Astrocyte of the hippocampus (primary cell): ENCODE data around the gene MYO10.
A peak's percentile ranks its signal among the peaks of the same experiment; 100 is the strongest.
"Not testable (repeated sequence)": the region's sequence is repeated elsewhere in the genome, so short reads cannot be mapped to it uniquely, and the experiment has no call there.

ENCODE experiments used
- DNase-seq: peaks from one replicate; pipeline ENCODE4 v3.0.0; 2011; ENCODE audit warnings: low read depth, low spot score

Gene MYO10

DNA sequence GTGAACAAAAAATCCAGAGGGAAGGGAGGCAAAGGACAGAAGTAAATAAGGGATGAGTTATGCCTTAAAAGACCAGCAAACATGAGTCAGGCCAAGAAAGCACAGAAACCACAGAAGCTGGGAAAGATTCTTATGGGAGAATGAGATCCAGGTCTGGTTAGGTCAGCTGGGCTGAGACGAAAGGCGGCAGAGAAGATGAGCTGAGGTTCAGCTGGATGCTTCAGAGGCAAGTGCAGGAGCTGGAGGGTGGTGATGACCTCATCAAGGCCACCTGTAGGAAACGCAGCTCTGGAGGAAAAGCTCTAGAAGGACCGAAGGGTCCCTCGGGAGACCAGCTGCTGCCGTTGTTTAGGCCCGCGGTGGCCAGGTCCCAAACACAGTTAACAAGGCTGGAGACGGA, 152.0 kb downstream of the MYO10 start:
- peak; percentile 75 for DNase-seq

DNA sequence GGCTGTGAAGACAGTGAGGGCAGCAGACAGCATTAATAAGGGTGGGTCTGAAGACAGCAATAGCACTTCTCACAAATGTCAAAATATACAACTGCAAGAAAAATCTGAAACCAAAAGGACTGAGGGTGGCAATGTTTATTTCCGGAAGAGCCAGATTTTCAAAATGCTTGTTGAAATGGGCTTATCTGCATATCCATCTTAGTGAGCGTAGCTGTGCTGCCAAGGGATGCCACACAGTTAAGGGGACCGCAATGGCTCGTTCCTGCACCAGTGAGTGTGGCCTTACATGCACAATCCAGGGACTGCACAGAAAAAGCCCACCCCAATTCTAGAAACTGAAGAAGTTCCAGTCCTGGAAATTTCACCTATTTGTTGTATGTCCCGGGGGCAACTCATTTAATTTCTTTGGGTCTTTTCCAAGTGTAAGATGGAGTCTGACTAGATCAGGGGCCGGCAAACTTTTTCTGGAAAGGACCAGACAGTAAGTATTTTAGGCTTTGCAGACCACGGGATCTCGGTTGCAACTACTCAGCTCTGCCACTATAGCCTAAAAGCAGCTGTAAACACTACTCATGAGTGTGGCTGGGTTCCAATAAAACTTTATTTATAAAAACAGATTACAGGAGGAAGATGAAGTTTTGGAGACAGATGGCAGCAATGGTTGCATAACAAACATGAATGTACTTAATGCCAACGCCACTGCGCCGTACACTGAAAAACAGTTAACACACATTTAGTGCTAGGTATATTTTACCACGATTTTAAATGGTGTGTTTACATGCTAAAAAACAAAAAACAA, 154.1 kb downstream of the MYO10 start:
- DNase-seq: no peak

DNA sequence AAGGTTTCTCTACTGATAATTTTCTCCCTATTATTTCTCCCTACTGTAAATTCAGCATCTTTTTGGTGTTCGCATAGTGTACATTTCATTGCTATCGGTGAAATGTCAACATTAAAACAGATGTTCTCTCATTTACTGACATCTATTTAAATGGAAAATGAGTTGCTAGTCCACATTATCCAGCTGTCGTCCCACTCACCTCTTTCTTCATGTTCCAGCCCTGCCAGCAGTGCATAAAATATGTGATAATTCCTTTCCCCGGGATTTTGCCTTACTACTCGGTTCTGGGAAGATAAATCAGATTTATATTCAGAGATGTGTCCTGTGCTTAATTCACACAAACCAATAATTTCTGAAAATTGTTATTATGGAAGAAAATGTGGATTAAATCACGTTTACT, 155.8 kb downstream of the MYO10 start:
- no peak for DNase-seq

- DNase-seq: no peak
Measured at GRCh38 chr5:16777432-16777831, 158.7 kb downstream of the MYO10 start.

- DNase-seq: peak; percentile 36
Measured at GRCh38 chr5:16776611-16777251, 159.4 kb downstream of the MYO10 start.

DNA sequence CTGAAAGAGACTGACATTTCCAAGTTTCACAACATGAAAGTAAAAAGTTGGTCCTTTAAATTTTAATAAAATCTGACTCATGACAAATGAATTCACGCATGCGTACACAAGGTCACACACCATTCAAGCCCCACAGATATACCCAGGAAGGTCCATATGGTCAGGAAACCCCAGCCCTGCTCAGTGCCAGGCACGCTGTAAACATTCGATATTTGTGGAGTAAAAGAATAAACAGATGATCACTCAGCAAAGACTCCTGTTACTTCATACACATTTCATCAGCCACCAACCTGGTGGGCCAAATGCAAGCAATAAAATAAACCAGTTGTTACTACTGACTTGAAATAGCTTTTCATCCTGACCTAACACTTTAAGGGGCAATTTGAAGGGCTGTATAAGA, 161.3 kb downstream of the MYO10 start:
- no peak for DNase-seq

GRCh38 chr5:16773991-16774390, 162.1 kb downstream of the MYO10 start:
- peak; percentile 26 for DNase-seq

- DNase-seq: no peak
Measured at GRCh38 chr5:16772556-16772955, 163.5 kb downstream of the MYO10 start.

- DNase-seq: no peak
Measured at GRCh38 chr5:16768184-16768583, 167.9 kb downstream of the MYO10 start.

DNA sequence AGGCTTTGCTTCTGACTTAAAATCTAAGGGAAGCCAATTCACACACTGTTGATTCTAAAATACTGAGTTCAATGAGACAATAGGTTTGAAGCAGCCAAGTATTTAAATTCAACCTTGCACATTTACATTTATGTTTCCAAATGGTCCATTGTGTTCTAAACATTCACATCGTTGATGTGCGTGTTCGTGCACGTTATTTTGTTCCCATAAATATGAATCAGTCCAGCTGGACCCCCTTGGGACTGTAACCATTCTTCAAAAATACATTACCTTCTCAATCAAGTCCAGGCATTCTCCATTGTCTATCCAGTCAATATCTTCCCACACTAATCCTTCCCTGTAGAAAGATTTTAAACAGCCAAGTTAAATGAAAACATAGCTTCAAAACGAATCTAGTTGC, 172.9 kb downstream of the MYO10 start:
- DNase-seq: no peak

DNA sequence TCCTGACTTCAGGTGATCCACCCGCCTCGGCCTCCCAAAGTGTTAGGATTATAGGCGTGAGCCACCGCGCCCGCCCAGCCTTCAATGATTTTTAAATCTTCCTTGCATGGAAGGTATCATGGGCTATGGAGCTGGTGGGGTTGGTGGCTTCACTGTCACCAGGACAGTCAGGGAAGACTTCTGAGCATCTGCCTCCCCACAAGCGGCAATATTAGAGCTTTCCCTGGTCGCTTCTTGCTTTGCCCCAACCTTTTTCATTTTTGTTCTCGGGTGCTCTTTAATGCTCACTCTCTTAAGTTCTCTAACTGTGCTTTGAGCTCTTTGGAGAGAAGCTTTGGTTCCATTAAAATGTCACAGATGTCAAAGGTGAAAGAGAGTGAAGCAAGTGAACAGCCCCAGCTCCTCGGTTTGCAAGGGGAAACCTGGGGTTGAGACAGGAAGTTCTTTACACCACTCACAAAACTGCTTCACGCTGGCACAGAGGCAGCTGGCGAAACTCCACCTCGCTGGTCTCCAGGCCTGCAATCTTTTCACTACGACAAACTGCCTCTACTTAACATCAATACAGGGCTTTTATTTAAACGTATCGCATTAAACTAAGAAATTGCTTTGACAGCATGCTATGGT, 176.8 kb downstream of the MYO10 start:
- peak; percentile 63 for DNase-seq

DNA sequence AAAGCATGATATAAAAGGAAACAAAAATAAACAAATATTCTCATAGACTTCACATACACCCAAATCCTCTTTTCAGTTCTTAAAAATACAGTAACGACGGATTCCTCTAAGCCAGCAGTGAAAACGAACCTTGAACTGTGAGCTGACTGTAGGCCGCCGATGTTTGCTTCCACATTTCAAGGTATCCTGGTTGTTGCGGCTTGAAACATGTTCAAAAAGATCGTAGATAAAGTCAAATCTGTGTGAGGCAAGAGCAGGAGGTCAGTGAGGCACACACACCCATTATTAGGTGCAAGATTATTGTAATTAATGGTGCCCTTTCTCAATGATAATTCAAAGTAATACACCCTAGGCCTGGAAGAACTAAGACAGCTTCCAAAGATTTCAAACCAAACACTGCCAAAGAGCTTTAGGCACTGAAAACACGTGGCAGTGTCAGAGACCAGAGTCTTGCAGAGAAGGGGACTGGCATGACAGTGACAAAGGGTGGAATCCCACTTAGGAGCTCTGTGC, 178.0 kb downstream of the MYO10 start:
- DNase-seq: no peak

- not testable (repeated sequence) for DNase-seq
Measured at GRCh38 chr5:16757577-16757976, 178.5 kb downstream of the MYO10 start.

- no peak for DNase-seq
Measured at GRCh38 chr5:16757146-16757545, 178.9 kb downstream of the MYO10 start.

DNA sequence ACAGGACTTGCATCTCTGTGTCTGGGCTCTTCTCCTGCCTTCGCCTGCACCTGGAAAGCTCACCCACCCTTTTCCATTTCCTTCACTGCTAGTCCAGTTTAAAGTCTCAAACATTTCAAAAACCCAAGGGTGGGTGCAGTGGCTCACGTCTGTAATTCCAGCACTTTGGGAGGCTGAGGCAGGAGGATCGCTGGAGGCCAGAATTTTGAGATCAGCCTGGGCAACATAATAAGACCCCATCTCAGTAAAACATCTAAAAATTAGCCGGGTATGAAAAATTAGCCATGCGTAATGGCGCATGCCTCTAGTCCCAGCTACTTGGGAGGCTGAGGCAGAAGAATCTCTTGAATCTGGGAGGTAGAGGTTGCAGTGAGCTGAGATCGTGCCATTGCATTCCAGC, 179.4 kb downstream of the MYO10 start:
- DNase-seq: no peak

DNA sequence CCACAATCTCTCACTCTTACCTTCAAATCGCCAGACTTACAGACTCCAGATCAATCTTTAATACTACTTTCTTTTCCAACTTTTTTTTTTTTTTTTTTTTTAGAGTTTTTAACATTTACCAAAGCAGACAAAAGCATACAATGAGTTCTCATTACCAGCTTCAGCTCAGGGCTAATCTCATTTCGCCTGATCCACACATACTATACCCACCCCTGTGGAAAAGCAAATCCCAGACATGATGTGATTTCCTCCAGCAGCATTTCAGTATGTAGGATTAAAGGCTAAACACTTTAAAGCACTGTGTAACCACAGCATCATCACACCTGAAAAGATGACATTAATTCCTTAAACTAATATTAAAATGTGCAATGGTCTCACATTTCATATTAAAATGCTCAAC, 180.4 kb downstream of the MYO10 start:
- DNase-seq: no peak

- peak; percentile 62 for DNase-seq
Measured at GRCh38 chr5:16754601-16755000, 181.5 kb downstream of the MYO10 start.

DNA sequence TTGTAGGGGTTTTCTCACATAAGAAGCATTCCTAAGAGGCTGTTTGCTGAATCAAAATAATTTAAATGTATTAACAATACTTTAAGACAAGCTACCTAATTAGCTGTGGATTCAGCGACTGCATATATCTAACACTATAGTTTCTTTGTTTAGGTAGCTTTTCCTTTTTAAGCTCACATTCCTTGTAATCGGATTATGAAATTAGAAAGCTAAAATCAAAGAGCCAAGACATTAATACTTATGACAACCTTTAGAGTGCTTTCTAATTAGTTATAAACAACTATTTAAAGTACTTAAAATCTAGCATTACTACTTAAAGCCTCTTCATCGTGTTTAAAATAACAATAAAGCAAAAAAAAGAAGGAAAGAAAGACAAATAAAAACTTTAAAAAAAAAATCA, 182.0 kb downstream of the MYO10 start:
- DNase-seq: no peak

GRCh38 chr5:16750445-16750844, 185.6 kb downstream of the MYO10 start:
- DNase-seq: no peak

DNA sequence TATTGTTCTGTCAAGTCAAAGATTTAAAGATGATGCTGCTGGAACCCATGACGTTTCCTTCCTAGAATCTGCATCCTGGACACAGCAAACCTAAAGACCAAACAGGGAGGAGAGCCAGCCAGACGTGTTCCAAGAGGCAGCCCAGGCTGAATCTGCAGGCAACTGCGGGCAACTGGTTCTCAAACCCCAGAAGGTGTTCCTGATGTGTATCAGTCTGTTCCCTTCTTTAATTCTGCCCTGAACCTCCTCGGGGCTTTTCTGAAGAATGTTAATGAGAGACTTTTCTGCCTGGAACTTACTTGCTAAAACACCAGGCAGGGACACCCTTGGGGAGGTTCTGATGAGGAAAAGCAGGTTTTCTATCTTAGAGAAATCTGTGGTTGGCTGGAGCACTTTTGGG, 186.5 kb downstream of the MYO10 start:
- DNase-seq: no peak

DNA sequence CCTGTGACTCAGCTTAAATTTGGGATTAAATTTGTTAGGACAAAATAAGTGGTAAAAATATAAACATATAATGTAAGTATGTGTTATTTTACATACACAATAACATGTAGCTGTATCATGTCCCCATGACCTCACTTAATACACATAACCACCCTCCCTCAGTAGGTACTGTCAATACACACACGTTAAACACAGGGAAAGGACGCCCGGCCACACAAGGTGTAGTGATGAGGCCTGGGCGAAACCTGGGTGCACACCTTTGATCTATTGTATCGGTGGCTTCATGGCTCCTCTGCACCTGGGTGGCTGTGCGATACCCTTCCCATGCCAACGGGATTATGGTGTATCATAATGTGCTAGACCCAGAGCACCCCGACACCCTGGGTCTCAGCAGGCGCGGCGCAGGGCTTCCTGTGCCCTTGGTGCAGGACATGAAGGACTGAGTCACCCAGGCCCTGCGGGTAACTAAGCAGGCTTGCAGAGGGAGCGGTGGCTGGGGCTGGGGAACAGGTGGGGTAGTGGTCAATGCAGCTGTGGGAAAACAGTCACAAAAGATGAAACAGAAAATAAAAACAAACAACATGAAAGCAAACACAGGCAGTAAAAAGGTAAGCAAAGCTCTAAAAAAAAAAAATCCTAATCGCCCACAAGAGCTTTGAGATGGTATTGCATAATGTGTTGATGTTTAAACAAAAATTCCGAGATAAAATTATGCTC, 191.8 kb downstream of the MYO10 start:
- no peak for DNase-seq

DNA sequence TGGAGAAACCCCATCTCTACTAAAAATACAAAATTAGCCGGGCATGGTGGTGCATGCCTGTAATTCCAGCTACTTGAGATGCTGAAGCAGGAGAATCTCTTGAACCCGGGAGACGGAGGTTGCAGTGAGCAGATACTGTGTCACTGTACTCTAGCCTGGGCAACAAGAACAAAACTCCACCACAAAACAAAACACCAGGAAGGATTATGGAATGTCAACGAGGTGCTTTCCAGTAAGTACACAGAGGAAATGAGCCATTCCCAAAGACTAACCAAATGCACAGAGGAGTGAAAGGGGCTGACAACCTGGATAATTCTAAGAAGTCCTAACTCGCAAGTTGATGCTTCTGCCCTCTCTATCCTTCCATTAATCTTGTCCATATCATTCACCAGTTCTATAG, 193.2 kb downstream of the MYO10 start:
- peak; percentile 41 for DNase-seq
